IPS DF 19.7 (cell line): ENCODE measurements around the gene SLC9A3.

ENCODE experiments used
- DNase-seq: peaks from one replicate; pipeline ENCODE4 v3.0.0-alpha.2; 2013; ENCODE audit warnings: low read depth, low spot score

The SLC9A3 gene

GRCh38 chr5:555058-555623, 30.9 kb upstream of the SLC9A3 start:
- DNase-seq = no peak

DNA sequence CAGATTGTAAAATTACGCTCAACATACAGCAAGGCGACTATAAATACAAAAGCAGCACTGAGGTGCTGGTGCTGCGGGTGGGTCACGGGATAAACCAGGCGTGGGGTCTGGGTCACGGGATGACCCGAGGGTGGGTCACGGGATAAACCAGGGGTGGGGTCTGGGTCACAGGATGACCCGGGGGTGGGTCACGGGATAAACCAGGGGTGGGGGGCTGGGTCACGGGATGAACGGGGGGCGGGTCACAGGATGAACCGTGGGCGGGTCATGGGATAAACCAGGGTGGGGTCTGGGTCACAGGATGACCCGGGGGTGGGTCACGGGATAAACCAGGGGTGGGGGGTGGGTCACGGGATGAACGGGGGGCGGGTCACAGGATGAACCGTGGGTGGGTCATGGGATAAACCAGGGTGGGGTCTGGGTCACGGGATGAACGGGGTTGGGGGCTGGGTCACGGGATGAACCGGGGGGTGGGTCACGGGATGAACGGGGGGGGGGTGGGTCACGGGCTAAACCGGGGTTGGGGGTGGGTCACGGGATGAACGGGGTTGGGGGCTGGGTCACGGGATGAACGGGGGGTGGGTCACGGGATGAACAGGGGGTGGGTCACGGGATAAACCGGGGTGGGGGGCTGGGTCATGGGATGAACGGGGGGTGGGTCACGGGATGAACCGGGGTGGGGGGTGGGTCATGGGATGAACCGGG, 30.2 kb upstream of the SLC9A3 start:
- no peak for DNase-seq

GRCh38 chr5:553874-554273, 29.6 kb upstream of the SLC9A3 start:
- no peak for DNase-seq

DNA sequence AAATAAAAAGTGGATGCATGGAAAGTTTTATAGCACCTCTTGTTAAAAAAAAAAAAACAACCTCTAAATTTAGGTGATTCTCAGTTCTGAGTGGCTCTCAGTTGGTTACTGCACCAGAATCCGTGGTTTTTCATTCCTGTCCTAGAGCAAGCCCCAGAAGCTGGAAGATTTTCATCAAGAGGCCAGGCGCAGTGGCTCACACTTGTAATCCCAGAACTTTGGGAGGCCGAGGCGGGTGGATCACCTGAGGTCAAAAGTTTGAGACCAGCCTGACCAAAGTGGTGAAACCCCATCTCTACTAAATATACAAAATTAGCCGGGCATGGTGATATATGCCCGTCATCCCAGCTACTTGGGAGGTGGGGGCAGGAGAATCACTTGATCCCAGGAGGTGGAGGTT, 27.2 kb upstream of the SLC9A3 start:
- DNase-seq = no peak

DNA sequence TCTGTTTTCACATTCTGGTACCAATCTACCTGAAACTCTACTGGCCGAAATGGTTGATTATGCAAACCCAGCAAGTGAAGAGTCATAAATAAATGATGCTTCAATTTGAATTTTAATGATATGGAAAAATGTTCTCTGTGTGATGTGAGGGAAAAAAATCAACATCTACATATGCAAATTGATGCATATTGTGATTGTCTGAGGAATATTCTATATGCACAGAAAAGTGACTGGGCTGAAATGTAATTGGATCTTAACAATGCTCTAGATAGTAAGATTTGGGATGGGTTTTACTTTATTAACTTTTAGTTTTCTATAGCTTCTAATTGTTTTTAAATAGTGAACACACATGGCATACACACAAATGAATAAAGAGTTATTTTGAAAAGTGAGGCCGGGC, 25.0 kb upstream of the SLC9A3 start:
- no peak for DNase-seq

GRCh38 chr5:548256-548655, 24.0 kb upstream of the SLC9A3 start:
- DNase-seq = no peak

- no peak for DNase-seq
Measured at GRCh38 chr5:547086-547924, 23.1 kb upstream of the SLC9A3 start.

DNA sequence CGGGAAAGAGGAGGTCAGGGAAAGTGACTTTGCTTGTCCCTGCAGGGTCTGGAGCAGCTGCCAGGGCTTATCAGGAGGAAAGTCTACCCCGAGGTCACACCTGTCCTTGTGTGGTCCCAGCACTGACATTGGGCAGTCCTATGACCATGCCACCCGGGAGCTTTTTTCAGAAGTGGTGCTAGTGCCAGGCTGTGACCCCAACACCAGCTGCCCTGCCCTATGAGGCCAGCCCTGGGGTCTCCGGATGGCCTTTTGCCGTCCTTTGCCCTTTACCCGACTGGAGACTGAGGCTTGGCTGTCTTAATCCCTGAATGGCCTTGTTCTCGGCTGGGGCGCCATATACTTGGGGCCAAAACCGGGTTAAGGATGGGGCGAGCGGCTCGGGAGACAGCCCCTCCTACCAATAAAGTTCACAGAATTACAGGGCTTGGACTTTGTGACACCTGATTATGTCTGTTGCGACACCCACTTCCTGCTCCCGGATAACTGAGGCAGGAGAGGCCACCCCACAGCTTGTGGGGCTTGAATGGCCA, 22.2 kb upstream of the SLC9A3 start:
- DNase-seq = no peak

GRCh38 chr5:545641-546375, 21.6 kb upstream of the SLC9A3 start:
- no peak for DNase-seq

DNA sequence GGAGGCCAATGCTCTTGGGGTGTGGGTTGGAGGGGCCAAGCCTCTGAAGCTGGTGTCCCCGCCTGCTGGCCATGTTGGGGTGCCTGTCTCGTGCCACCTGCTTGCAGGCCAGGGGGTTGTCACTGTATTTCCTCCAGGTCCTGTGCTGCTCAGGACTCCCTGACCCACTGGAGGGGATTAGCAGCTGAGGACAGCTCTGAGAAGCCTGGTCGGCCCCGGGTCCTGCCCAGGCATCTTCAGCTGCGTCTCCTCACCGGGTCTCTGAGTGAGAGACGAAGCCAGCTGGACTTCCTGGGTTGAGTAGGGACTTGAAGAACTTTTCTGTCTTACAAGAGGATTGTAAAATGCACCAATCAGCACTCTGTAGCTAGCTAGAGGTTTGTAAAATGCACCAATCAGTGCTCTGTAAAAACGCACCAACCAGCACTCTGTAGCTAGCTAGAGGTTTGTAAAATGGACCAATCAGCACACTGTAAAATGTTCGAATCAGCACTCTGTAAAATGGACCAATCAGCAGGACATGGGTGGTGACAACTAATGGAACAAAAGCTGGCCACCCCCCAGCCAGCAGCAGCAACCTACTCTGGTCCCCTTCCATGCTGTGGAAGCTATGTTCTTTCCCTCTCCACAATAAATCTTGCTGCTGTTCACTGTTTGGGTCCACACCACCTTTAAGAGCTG, 20.6 kb upstream of the SLC9A3 start:
- no peak for DNase-seq

GRCh38 chr5:543755-544674, 19.8 kb upstream of the SLC9A3 start:
- DNase-seq = no peak

- DNase-seq = no peak
Measured at GRCh38 chr5:543351-543750, 19.1 kb upstream of the SLC9A3 start.

GRCh38 chr5:542319-543311, 18.4 kb upstream of the SLC9A3 start:
- DNase-seq = no peak

DNA sequence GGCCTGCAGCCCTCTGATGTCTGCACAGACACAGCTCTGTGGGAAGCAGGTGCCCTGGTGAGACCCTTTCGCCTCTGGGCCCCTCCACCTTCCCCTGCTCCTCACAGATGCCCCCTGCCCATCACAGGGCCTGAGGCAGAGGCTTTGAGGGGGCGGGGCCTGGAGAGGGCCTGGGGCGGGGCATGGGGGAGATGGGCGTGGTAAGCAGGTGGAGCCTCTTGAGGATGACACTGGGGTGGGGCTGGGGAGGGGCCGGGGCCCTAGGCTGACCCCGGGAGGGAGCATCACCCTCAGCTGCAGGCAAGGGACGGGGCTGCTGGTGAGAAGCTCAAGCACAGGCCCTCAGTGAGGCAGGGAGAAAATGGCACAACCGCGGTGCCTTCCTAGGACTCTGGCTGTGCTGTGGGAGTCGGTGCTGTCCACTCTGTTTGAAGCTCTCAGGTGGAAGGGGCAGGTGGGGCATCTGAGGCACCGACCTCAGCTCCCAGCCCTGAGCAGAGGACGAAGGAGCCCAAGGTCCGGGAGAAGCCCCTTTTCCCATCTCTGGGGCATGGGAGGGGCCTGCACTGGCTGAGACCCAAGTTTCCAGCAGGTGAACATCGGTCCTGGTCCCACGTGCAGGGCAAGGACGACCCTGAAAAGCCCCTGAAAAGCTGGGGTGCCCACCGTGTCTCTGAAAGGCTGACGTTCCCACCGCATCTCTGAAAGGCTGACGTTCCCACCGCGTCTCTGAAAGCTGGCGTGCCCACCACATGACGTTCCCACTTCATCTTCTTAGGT, 17.5 kb upstream of the SLC9A3 start:
- DNase-seq = no peak

DNA sequence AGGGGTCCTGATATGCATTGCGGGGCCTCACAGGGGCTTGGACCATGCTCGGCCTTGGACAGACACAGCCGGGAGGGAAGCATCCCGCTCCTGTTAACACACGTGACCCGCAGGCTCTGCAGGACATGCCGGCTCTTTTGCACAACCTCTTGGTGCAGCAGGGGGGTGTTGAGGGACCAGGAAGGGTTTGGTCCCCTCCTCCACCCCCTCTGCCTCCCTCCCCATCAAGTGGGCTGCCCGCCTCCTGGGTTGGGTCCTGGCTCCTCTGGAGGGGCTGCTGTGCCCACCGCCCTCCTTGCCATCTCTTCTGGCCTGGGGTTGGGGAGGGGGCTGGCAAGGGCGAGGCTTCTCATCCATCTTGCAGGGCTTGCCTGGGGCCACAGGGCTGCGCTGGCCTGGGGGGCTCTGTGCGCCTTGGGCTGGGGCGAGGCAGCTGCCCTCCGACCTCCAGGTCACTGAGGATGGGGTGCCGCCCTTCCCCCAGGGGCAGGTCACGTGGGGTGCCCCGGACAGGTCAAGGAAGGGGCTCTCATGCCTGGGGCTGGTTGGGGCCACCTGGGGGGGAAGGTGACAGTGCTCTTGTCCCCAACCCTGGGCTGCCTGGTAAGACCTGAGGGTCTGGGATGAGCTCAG, 16.8 kb upstream of the SLC9A3 start:
- DNase-seq = no peak

DNA sequence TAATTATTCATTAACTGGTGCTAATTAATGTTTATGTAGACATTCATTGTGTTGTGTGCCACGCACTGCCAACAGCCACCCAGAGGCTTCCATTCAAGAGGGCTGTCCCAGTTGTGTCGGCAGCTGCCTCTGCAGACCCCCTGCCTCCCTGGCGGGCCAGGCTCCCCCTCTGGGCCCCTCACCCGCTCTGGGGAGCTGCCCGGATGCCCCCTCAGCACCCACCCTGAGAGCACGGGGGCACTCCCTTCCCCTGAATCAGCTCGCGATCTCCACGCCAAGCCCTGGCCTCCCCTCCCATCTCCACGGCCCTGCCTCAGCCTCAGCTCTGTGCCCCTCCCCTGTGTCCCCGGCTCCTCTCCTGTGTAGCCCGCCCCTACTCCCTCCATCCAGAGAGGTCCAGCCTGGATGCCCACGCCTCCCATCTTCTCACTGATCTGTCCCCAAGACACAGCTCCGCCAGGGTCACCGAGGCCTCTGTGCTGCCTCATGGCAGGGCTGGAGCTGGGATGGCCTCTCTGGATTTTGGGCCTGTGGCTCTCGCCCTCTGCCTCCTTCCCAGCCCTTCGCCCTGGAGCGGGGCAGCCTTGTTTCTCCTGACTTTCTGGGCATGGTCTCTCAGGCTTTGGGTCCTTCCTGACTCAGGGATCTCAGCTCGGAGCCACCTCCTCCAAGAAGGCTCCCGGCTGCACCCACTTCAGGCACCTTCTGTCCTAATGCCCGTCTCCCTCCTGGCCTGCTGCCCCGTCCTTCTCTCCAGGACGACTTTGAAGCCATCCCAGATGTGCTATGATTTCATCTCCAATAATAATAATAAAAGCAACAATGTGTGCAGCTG, 16.0 kb upstream of the SLC9A3 start:
- no peak for DNase-seq
